ENCODE measurements around the gene NOXO1.
"Not testable (repeated sequence)": the region's sequence is repeated elsewhere in the genome, so short reads cannot be mapped to it uniquely, and the experiment has no call there.

Gene NOXO1

GRCh38 chr16:1942047-1942809 is 39.0 kb downstream of the NOXO1 start:
- Histone ChIP-seq H3K4me3 (ENCODE audit: low read depth, low read length) (peak overlapping the region; percentile 86), H3K36me3 (replicated peaks) (peaks cover 11% of the 10 kb centered on the region), H3K27ac (no peak overlapping the region), H3K27me3 (replicated peaks) (no peaks in the 10 kb centered on the region)
- in situ Hi-C loops (cut with HindIII; ENCODE audit: low pct_ligation_motif_present, low sequenced_read_pairs) = no loop called here
- no peak for DNase-seq
- TF ChIP-seq CTCF (IDR thresholded peaks at IDR 0.05; ENCODE audit: low read depth, low read length, missing control alignments) = no peak

GRCh38 chr16:1941162-1942046 is 39.9 kb downstream of the NOXO1 start:
- Histone ChIP-seq H3K36me3 (replicated peaks) (peaks cover 11% of the 10 kb centered on the region), H3K4me3 (ENCODE audit: low read depth, low read length) (peak overlapping the region; percentile 86), H3K27ac (no peak overlapping the region), H3K27me3 (replicated peaks) (no peaks in the 10 kb centered on the region)
- peak; percentile 73 for TF ChIP-seq CTCF (IDR thresholded peaks at IDR 0.05; ENCODE audit: low read depth, low read length, missing control alignments)
- in situ Hi-C loops (cut with HindIII; ENCODE audit: low pct_ligation_motif_present, low sequenced_read_pairs) = no loop called here
- DNase-seq = peak; percentile 35

- peaks cover 11% of the 10 kb centered on the region for H3K36me3 ChIP-seq (replicated peaks)
- no peak overlapping the region for H3K27ac ChIP-seq
- H3K4me3 ChIP-seq (ENCODE audit: low read depth, low read length) = no peak overlapping the region
- H3K27me3 ChIP-seq (replicated peaks) = no peaks in the 10 kb centered on the region
- in situ Hi-C loops (cut with HindIII; ENCODE audit: low pct_ligation_motif_present, low sequenced_read_pairs) = no loop called here
- DNase-seq = no peak
- no peak for TF ChIP-seq CTCF (IDR thresholded peaks at IDR 0.05; ENCODE audit: low read depth, low read length, missing control alignments)
Observed at GRCh38 chr16:1940273-1941161, 40.8 kb downstream of the NOXO1 start.

GRCh38 chr16:1939833-1940232 is 41.4 kb downstream of the NOXO1 start:
- DNase-seq; H3K27me3 ChIP-seq (replicated peaks); H3K27ac ChIP-seq; in situ Hi-C loops (cut with HindIII; ENCODE audit: low pct_ligation_motif_present, low sequenced_read_pairs); H3K4me3 ChIP-seq (ENCODE audit: low read depth, low read length): not testable (repeated sequence)
- H3K36me3 ChIP-seq (replicated peaks) = peaks cover 11% of the 10 kb centered on the region

GRCh38 chr16:1938910-1939309 is 42.4 kb downstream of the NOXO1 start:
- Histone ChIP-seq H3K27me3 (replicated peaks) (no peaks in the 10 kb centered on the region), H3K4me3 (ENCODE audit: low read depth, low read length) (no peak overlapping the region), H3K36me3 (replicated peaks) (peaks cover 11% of the 10 kb centered on the region), H3K27ac (no peak overlapping the region)
- no peak for TF ChIP-seq CTCF (IDR thresholded peaks at IDR 0.05; ENCODE audit: low read depth, low read length, missing control alignments)
- DNase-seq = no peak
- in situ Hi-C loops (cut with HindIII; ENCODE audit: low pct_ligation_motif_present, low sequenced_read_pairs) = no loop called here

Measured in brain microvascular endothelial cell (primary cell).